ENCODE results near the gene PARM1.

The PARM1 gene, protein sequence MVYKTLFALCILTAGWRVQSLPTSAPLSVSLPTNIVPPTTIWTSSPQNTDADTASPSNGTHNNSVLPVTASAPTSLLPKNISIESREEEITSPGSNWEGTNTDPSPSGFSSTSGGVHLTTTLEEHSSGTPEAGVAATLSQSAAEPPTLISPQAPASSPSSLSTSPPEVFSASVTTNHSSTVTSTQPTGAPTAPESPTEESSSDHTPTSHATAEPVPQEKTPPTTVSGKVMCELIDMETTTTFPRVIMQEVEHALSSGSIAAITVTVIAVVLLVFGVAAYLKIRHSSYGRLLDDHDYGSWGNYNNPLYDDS

DNA sequence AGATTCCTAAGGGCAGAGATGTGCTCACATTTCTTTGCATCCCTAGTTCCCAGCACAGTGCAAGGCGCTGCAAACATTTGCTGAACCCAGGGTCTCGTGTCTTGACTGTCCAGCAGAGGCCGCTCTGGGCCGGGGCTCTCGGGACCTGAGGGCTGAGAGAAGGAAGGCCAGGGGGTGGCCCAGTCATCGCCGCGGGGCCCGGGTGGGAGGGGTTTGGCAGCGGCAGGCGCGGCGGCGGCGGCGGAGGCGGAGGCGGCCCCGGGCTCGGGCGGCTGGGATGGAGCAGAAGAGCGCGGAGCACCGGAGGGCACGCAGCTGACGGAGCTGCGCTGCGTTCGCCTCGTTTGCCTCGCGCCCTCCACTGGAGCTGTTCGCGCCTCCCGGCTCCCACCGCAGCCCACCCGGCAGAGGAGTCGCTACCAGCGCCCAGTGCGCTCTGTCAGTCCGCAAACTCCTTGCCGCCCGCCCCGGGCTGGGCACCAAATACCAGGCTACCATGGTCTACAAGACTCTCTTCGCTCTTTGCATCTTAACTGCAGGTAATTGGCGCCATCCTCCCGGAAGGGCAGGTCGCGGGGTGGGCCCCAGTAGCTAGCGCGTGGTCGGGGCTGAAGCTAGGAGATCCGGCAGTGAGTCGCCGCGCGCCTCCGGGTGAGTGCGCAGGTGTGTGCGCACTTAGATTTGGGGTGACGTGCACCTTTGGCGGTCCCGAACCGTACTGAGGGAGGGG is at the start of gene PARM1:
TSS of gene PARM1 (plus strand) at position 285 of the 730 bp plus-strand sequence. CDS start at position 497, 212 bp downstream.
- DNase-seq: peak; percentile 12

DNA sequence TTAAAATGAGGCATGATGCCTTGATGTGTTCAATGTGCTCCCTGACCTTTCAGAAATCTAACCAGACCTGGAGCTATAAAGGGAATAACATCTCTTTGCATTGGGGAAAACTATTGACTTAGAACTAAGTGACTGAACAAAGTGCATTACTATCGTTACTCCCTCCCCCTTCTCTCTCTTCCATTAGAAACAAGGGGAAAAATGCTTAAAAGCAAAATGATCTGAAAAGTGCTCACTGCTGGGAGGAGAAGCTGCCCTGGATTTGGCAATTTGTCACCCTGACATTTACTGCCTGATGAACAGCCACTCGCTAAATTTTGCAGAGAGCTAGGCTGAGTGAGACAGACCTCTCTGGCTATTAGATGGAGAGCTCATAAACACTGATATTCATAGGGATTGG is 48.6 kb upstream of the PARM1 start:
- DNase-seq: no peak

DNA sequence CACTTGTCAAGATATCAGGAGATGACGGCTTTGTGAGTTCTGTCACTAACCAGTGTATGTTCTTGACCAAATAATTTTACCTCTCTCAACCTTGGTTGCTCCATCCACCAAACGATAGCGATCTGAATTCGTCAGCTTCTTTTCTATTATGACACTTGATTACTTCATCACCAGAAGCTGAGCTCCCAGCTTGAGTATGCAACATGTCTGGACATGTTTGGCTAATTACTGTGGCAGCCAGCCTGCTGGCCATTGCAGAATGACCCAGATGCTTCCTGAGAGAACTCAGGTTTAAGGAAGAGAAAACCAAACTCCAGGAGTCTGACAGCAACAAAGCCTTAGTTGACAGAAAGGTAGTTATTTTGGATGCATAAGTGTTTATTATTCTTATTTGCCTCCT is 46.4 kb upstream of the PARM1 start:
- DNase-seq: no peak

DNA sequence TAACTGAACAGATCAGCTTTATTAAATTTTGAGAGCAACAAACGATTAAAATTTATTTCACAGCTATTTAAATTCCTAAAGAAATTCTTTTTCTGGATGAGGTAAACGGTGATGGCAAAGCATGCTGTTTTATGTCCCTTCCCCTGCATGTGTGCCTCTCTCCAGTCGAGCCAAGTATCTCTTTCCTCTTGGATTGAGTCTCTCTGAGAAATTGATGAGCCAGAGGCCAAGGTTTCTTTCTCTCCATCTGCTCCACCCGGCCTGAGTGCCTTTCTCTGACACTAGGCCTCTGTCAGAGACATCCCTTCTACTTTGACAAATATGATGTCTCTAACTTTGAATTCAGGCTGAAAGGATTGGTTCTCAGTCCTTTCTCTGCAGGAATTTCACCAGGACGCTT is 42.6 kb upstream of the PARM1 start:
- DNase-seq: no peak

DNA sequence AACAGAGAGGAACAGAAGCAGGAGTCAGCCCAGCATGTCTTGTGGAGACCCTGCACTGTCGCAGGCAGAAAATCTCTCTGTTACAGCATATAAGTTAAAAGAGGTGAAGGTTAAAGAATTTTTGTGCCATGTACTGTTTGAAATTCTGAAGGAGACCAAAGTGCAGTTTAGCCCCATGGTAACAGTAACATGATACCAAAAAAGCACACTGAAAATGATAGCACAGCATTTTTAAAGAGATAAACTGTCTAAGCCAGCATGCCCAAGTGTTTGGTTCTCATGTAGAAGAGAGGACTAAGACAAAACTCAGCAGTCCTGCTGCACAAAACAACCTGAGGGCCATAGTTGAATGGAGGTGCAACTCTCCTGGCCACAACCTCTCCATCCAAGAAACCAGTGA is 41.9 kb upstream of the PARM1 start:
- no peak for DNase-seq

DNA sequence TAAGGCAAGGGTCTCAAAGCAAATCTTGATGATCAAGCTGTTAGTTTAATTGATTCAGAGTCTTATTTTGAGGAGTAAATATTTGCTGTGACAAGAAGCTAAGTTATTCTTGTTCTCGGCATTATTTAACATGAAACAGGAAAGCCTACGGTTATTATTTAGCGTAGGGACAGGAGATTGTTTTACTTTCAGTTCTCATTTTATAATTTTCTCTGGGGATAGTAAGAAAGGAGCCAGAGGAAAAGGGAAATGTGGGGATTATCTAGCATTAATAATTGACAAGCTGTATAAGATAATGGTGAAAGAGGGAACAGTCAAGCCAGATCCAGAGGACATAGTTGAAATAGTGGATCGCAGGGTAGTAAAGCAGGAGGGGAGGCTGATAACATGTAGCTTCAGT is 39.7 kb upstream of the PARM1 start:
- no peak for DNase-seq

DNA sequence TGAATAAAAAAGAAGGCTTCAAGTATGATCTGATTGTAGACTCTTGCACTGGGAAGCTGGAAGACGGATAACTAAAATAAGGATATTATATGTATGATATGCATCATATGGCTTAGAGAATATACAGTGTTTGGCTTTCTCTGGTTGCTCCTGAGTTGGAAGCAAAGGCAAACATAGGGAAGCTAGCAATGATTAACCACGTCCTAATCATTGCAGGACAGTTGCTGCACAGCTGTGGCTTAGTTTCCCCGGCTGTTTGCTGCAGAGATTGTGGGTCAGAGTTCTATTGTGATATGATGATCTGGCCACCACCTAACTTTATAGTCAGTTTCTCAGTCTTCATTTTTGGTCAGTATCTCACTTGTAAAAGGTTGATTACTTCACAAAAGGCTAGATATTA is 36.3 kb upstream of the PARM1 start:
- no peak for DNase-seq

DNA sequence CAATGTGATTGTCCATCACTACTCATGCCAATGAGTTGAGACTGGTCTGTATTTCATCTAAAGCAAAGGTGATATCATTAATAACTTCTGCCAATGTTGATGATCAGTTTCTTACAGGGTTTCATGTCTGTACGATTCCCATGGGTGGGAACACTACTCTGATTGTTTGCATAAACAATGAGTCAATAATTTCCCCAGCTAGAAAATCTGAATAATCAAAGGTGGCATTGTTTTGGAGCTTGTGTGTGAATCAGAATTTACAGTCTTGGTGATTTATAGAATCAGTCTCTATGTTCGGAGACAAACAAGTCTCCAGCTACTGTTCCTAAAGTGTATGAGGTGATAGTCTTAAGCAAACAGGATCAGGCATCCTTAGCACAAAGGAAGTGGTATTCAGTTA is 35.5 kb upstream of the PARM1 start:
- DNase-seq: no peak

DNA sequence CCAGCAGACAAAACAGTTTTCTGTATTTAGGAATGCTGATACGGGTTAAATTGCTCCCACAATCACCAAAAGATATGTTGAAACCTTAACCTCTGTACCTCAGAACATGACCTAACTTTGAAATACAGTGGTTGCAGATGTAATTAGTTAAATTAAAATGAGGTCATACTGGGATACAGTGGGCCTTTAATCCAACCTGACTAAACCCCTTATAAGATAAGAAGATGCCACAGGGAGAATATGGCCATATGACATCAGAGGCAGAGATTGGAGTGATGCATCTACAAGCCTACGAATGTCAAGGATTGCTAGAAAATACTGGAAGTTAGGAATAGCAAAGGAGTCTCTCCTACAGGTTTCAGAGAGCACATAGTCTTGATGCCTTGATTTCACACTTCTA is 32.1 kb upstream of the PARM1 start:
- DNase-seq: no peak

DNA sequence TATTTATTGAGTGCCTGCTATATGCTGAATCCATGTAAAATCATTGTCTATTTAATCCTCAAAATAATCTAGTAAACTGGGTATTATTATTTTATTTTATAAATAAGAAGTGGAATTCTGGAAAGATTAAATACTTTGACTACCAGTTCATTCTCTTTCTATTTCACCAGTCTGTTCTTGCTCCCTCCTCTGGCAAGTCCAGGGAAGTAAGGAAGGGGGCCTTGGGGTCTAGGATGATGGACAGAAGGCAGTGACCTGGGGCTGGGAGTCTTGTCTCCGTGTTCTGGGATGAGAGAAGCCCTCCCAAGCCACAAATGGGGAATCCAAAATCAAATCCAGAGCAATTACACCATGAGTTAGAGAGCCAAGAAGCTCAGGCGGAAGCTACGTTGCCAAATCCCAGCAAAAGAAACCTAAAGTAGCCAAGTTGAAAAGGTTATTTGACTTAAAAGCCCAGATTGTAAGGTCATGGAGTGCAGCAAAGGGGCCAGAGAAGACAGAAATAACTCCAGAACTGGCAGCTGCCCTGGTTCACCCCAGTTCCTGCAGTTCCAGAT is 28.3 kb upstream of the PARM1 start:
- no peak for DNase-seq

DNA sequence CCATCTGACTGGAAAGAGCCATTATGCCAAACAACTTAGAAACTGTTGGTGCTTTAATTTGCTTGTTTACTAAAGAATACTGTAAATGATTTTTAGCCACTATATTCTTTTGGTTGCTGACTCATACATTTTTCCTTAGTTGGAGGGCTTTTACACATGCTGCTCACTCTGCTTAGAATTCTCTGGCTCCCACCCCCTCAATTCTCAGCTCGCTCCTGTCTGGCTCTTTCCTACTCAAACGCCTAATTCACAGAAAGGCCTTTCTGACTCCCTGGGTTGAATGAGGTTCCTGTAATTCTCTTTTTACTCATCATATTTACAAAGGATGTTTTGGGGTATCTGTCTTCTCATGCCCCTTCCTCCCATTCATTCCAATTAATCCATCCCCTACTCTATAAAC is 26.1 kb upstream of the PARM1 start:
- no peak for DNase-seq

DNA sequence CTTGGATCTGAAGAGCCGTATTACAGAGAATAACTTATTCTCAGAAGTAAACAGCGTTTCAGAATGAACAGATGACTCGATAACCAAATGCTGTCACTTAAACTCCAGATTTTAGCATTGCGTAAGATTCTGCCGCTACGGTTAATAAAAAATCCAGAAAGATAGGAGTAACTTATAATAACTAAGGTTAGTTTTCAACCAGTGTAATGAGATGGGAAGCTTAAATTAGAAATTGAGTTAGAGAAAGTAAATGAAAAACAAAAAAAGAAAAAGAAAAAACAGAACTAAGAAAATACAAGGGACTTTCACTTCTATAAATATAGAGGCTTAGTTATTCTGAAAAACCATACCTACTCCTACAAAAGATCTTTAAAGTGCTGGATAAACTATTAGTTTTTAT is 13.1 kb upstream of the PARM1 start:
- no peak for DNase-seq

DNA sequence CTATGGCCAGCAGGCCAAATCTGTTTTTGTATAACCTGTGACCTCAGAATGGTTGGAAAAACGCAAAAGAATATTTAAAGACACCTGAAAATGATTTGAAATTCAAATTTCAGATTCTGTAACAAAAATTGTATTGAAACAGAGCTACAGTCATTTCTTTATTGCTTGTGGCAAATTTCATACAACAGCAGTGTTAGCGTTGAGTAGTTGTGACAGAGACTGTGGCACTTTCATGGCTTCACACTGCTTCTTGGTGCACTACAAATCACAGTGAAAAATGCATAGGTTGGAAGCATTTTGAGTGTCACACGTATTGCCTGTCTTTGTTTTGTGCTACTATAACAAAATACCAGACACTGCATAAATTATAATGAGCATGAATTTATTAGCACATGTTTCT is 12.2 kb upstream of the PARM1 start:
- DNase-seq: no peak

DNA sequence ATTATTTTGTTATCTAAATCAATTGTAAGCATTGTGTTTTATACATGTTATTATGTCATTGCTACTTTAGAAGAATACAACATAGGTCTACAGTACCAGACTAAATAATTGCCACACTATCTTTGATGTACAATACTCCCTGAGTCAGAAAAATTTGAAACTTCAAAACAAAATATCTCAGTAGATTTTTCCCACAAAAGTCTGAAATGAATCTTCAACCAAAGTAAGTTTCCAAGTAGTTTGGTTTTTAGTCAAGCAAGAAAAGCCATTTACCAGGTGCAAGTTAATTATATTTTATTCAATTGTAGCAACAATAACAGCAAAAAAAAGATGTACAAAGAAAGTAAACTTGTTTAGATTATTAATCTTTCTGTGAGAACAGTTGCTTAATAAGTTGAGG is 11.4 kb upstream of the PARM1 start:
- no peak for DNase-seq

DNA sequence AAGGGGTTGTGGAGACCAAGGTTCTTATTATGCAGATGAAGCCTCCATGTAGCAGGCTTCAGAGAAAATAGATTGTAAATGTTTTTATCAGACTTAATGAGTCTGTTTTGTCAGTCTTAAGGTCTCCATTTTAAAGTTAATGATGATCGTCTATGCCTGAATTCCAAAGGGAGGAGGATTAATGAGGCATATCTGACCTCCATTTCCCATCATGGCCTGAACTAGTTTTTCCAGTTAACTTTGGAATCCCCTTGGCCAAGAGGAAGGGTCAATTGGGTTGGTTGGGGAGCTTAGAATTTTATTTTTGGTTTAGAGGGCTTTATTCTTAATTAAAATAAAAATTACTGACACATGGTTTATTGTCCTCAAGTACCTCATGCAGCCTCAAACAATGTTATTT is 6.9 kb upstream of the PARM1 start:
- no peak for DNase-seq

DNA sequence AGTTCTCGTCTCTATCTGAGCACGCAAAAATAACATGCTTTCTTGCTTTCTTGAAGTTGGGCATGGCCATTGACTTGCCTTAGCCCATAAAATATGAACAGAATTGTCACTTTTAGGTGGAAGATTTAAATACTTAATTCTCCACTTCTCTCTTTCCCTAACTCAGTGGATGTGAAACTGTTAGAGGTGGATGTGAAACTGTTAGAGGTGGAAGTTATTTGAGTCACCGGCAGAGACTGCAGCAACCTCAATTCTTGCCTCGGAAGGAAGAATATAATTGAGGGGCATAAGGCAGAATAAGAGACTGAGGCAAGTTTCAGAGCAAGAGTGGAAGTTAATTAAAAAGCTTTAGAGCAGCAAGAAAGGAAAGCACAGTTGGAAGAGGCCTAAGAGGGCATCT is 2.8 kb upstream of the PARM1 start:
- no peak for DNase-seq

DNA sequence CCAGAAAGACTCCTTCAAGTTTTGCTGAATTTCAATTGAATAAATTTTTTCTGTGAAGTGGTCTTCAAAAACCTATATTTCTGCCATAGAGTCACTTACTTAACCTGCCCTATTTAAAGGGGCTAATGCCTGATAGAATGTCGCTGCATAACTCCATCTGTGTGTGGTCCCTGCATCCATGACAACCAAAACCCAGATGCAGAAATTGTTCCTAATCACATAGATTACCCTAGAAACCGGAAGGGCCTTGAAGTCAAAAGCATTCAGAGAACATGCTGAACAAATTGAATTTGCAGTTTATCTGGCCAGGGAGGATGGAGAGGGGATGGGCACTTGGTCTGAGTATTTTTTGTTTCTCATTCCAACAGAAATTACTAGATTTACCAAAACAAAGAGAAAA is 1.5 kb upstream of the PARM1 start:
- no peak for DNase-seq

DNA sequence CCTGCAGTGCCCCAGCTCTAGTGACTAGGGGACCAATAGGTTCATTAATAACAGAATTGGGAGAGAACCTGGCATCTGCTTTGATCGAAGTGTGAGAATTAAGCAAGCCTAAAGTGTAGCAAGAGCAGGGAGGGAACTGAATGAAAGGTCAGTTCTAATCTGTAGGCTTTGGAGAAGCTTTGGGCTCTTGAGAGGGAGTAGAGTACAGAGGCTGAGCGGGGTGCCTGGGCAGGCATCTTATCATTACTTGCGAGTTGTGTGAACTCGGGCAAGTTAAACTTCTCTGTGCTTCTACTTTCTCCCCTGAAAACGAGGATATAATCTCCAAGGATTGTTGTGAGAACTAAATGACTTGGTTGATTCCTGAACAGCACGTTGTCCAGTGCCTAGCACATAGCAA is 906 bp upstream of the PARM1 start:
- no peak for DNase-seq

DNA sequence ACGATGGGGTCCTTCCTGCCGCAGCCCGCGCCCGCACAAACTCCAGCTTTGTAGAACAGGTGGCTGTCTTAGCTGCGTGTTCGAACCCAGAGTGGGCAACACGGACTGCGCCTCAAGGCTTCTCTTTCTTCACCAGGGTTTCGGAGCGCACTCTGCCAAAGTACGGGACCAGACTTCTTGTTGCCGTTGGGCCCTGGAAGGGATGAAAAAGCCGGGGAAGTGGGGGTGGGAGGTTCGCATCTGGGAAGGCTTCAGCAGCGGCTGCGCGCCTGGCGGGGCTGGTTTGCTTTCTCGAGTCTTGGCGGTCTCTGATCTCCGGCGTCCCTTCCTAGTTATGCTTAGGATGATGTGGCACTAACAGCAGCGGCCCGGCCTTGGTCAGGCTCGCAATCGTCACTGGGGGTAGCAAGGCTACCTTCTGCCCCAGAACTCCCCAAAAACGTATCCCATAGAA is 673 bp downstream of the PARM1 start:
- DNase-seq: no peak

DNA sequence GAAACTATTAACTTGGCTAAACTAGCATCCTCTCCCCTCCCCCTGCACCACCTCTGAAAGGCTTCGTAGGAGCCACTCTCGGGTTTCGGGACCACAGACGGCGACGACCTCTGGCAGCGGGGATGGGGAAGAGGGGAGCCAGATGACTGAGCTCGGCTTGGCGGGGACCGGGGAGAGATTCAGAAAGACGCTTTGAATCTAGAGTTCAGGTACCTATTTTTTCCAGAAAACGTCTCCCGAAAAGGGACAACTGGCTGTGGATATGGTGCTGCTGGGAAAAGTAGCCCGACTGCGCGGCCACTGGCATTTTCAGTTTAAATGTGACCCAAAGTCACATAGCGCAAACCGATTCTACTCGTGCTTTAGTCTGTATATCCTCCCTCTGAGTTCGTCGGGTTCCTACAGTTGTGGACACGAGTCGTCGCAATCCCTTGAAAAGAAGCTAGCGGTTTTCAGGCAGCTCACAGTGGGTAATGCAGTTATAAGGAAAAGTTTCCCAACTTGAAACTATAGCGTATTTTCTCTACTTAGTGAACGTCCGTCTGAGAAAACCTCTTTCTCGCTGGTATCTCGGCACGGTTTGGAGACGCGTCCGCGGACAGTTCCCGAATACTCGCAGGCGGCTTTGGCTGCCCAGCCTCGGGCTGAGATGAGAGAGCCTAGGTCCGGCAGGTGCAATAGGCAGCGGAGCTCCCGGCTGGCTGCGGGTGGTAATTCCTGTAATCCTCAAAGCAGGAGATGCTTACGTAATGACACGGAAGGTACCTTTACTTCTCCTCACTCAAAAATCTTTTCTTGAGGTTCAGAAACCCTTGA is 1.3 kb downstream of the PARM1 start:
- no peak for DNase-seq

DNA sequence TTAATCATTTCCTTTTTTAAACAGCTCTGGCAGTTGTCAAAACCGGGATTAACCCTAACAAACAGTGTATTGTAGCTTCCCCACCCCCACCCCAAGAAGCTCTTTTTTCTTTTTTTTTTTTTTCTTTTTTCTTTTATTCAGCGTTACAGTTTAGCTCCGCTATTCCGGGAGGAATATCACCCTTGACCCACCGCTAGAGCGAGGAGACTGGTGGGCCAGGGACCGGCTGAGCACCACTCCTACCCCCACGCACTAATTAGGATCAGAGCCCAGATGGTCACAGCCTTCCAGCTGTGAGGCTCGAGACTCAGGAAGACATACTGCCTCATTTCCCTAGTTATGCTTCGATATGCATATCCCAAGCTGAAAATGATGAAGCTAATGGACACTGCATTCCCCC is 2.0 kb downstream of the PARM1 start:
- no peak for DNase-seq

DNA sequence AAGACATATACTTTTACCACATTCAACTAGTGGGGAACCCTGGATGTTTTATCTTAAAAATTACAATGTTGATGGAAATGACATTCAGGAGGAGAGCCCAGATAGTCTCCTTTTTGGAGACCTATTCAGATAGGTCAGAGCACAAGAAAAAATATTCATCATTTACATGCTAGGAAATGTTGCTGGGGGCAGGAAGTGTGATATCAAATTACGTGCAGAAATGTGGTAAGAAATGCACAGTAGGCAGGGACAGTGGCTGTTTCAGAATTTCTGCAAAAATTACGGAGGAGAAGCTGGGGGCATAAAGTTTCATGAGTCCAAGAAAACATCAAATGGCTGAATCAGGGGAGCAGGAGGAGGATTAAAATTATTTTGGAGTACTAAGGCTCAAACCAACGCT is 8.2 kb downstream of the PARM1 start:
- DNase-seq: no peak

DNA sequence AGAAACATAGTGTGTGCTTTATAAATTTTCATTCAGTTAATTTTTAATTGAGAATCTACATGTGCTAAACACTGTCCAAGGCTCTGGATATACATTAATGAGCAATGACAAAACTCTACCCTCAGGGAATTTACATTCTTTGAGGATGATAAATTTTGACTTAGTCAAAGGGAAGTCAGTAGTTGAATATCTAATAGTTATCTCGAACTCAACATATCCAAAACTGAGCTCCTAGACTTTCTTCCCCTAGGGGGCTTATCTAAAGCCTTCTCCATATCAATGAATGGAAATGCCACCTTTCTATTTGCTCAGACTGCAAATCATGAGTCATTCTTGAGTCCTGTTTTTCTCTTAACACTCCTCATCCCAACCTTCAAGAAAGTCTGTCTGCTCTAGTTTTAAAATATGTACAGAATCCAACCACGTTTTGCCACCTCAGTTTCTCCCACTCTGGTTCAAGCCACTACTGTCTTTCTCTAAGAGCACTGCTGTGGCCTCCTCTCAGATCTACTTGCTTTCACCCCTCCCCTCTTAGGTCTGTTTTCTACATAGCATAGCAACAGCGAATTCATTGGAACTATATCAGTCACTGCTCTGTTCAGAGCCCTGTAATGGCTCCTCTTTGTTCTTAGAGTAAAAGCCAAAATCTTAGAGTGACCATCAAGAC is 9.5 kb downstream of the PARM1 start:
- no peak for DNase-seq
